ENCODE measurements around the gene HAT1.

HAT1 gene

GRCh38 chr2:172009823-172010222, 87.6 kb downstream of the HAT1 start:
- Histone ChIP-seq H3K4me1 (ENCODE audit: insufficient read depth, low read length) (peaks cover 16% of the 10 kb centered on the region), H3K9ac (ENCODE audit: low read depth, low read length) (no peak overlapping the region), H3K36me3 (ENCODE audit: insufficient read depth, low read length) (no peaks in the 10 kb centered on the region), H3K9me3 (ENCODE audit: control insufficient read depth, insufficient read depth, low read length) (no peaks in the 10 kb centered on the region)

- Histone ChIP-seq H3K9ac (ENCODE audit: low read depth, low read length) (no peak overlapping the region), H3K9me3 (ENCODE audit: control insufficient read depth, insufficient read depth, low read length) (no peaks in the 10 kb centered on the region), H3K4me1 (ENCODE audit: insufficient read depth, low read length) (peaks cover 16% of the 10 kb centered on the region), H3K36me3 (ENCODE audit: insufficient read depth, low read length) (no peaks in the 10 kb centered on the region)
Observed at GRCh38 chr2:172011812-172012575, 89.7 kb downstream of the HAT1 start.

GRCh38 chr2:172012677-172013391, 90.6 kb downstream of the HAT1 start:
- no peak overlapping the region for H3K9ac ChIP-seq (ENCODE audit: low read depth, low read length)
- peaks cover 16% of the 10 kb centered on the region for H3K4me1 ChIP-seq (ENCODE audit: insufficient read depth, low read length)

GRCh38 chr2:172013396-172013795, 91.1 kb downstream of the HAT1 start:
- H3K9me3 ChIP-seq (ENCODE audit: control insufficient read depth, insufficient read depth, low read length): no peaks in the 10 kb centered on the region
- peaks cover 16% of the 10 kb centered on the region for H3K4me1 ChIP-seq (ENCODE audit: insufficient read depth, low read length)
- no peaks in the 10 kb centered on the region for H3K36me3 ChIP-seq (ENCODE audit: insufficient read depth, low read length)
- no peak overlapping the region for H3K9ac ChIP-seq (ENCODE audit: low read depth, low read length)

More at GRCh38 chr2:172012677-172013391, 90.6 kb downstream of the HAT1 start:
- Histone ChIP-seq H3K36me3 (ENCODE audit: insufficient read depth, low read length) (no peaks in the 10 kb centered on the region), H3K9me3 (ENCODE audit: control insufficient read depth, insufficient read depth, low read length) (no peaks in the 10 kb centered on the region)

- Histone ChIP-seq H3K36me3 (ENCODE audit: insufficient read depth, low read length) (no peaks in the 10 kb centered on the region), H3K9ac (ENCODE audit: low read depth, low read length) (no peak overlapping the region)
Observed at GRCh38 chr2:172021074-172021931, 99.0 kb downstream of the HAT1 start.

GRCh38 chr2:172021955-172022354, 99.7 kb downstream of the HAT1 start:
- Histone ChIP-seq H3K4me1 (ENCODE audit: insufficient read depth, low read length) (peaks cover 14% of the 10 kb centered on the region), H3K36me3 (ENCODE audit: insufficient read depth, low read length) (no peaks in the 10 kb centered on the region), H3K9ac (ENCODE audit: low read depth, low read length) (no peak overlapping the region), H3K9me3 (ENCODE audit: control insufficient read depth, insufficient read depth, low read length) (no peaks in the 10 kb centered on the region)

More at GRCh38 chr2:172021074-172021931, 99.0 kb downstream of the HAT1 start:
- no peaks in the 10 kb centered on the region for H3K9me3 ChIP-seq (ENCODE audit: control insufficient read depth, insufficient read depth, low read length)
- H3K4me1 ChIP-seq (ENCODE audit: insufficient read depth, low read length): peaks cover 14% of the 10 kb centered on the region

- no peak overlapping the region for H3K9ac ChIP-seq (ENCODE audit: low read depth, low read length)
- H3K4me1 ChIP-seq (ENCODE audit: insufficient read depth, low read length): no peaks in the 10 kb centered on the region
- no peaks in the 10 kb centered on the region for H3K9me3 ChIP-seq (ENCODE audit: control insufficient read depth, insufficient read depth, low read length)
- H3K36me3 ChIP-seq (ENCODE audit: insufficient read depth, low read length): no peaks in the 10 kb centered on the region
Observed at GRCh38 chr2:172031536-172031935, 109.3 kb downstream of the HAT1 start.
